ENCODE data around the gene LUZP1.
A peak's percentile ranks its signal among the peaks of the same experiment; 100 is the strongest.
"Not testable (repeated sequence)": the region's sequence is repeated elsewhere in the genome, so short reads cannot be mapped to it uniquely, and the experiment has no call there.

LUZP1 gene

GRCh38 chr1:23168445-23169194 is at the start of gene LUZP1:
Gene LUZP1 (minus strand): TSS chr1:23168856.
- DNase-seq, result peak in 1 of 2 experiments; percentile 58

- DNase-seq, result no peak
Observed at GRCh38 chr1:23217421-23218115, 48.9 kb upstream of the LUZP1 start, which contains the start of gene HTR1D. Gene HTR1D (minus strand): TSS chr1:23217502. CDS start chr1:23194219, 23,283 bp downstream.

GRCh38 chr1:23216771-23217420 is 48.2 kb upstream of the LUZP1 start:
- DNase-seq, result peak in 1 of 2 experiments; percentile 30

GRCh38 chr1:23215751-23216449 is 47.2 kb upstream of the LUZP1 start:
- DNase-seq, result no peak

- DNase-seq, result no peak
Observed at GRCh38 chr1:23215291-23215690, 46.6 kb upstream of the LUZP1 start.

GRCh38 chr1:23214640-23215039 is 46.0 kb upstream of the LUZP1 start:
- no peak for DNase-seq

- no peak for DNase-seq
Observed at GRCh38 chr1:23211955-23212354, 43.3 kb upstream of the LUZP1 start.

GRCh38 chr1:23210963-23211362 is 42.3 kb upstream of the LUZP1 start:
- DNase-seq, result no peak

- no peak for DNase-seq
Observed at GRCh38 chr1:23210351-23210785, 41.7 kb upstream of the LUZP1 start.

GRCh38 chr1:23209770-23210169 is 41.1 kb upstream of the LUZP1 start:
- DNase-seq, result no peak

- no peak for DNase-seq
Observed at GRCh38 chr1:23208527-23208926, 39.9 kb upstream of the LUZP1 start.

- not testable (repeated sequence) for DNase-seq
Observed at GRCh38 chr1:23207733-23208132, 39.1 kb upstream of the LUZP1 start.

- DNase-seq, result no peak
Observed at GRCh38 chr1:23202263-23202749, 33.6 kb upstream of the LUZP1 start.

- DNase-seq, result no peak
Observed at GRCh38 chr1:23200883-23201282, 32.2 kb upstream of the LUZP1 start.

- no peak for DNase-seq
Observed at GRCh38 chr1:23198373-23198772, 29.7 kb upstream of the LUZP1 start.

- no peak for DNase-seq
Observed at GRCh38 chr1:23196627-23197328, 28.1 kb upstream of the LUZP1 start.

GRCh38 chr1:23194119-23194984 is 25.7 kb upstream of the LUZP1 start:
- DNase-seq, result no peak

- DNase-seq, result no peak
Observed at GRCh38 chr1:23193391-23194118, 24.9 kb upstream of the LUZP1 start.

- no peak for DNase-seq
Observed at GRCh38 chr1:23191199-23191598, 22.5 kb upstream of the LUZP1 start.

GRCh38 chr1:23188936-23189452 is 20.3 kb upstream of the LUZP1 start:
- DNase-seq, result not testable (repeated sequence)
